Astrocyte (in vitro differentiated cells and primary cell): ENCODE results near the gene IGLON5.

Experiments used
- CTCF ChIP-seq: IDR thresholded peaks from 2 replicates; pipeline ENCODE4 v1.5.1; 2011; ENCODE audit warnings: low read depth, mild to moderate bottlenecking, inconsistent platforms, low read length, moderate library complexity; ENCODE audit not compliant: insufficient read depth
- EZH2 ChIP-seq: IDR thresholded peaks from 2 replicates; pipeline ENCODE4 v1.6.1; 2012; ENCODE audit warnings: mild to moderate bottlenecking, low read length, inconsistent platforms; ENCODE audit not compliant: insufficient read depth

- TF ChIP-seq CTCF: no peak
- TF ChIP-seq EZH2: no peak
These were observed 35.9 kb downstream of the IGLON5 start for GRCh38 chr19:51347209-51347928.
